ENCODE measurements around the gene SEPTIN10. TPM values are rescaled to one million over a fixed set of nuclear protein-coding genes. Genes with fewer than 3 reads are reported as not detected.

Gene SEPTIN10
- total RNA-seq, 1 experiment from 2014 or later: 113 TPM

DNA sequence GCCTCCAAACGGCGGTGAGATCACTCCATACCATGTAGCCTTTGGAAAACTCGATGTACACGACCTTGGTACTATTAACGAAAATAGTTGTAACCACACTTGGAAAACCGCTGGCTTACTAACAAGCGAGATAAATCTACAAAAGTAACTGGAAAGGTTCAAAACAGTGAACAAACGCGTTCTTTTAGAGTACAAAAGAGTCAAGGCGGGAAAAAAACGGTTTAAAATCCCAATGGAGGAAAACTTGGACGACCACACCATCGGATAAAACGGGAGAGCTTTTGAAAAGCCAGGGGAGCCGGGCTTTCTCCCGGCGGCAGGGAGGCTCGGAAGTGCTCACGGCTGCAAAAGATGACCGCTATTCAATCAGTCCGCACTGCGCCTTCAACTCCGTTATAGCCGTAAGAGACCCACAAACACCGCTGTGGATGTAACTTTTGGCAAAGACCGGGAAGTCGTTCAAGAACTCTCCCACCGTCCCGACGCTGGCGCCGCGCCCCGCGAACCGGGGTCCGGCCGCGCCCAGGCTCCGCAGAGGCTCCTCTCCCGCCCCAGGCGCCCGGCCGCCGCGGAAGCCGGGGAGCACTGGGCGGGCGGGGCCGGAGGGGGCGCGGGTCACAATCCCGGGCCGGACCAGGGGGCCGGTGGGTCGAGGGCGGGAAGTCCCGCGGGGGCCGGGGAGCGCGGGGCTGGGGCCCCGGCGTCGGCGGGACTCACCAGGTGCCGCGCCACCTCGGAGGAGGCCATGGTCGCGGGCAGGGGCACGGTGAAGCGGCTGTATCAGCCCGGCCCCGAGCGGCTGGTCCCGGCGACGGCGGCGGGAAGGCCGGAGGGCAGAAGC lies 465 bp downstream of the SEPTIN10 start:
- no peaks in the 10 kb centered on the region; the same call in 1 of the 2 replicates for H3K9me2 ChIP-seq (ENCODE audit: insufficient read depth)
- H3K27ac ChIP-seq (ENCODE audit: low read depth, low read length): peak overlapping the region; percentile 78
- H3K27me3 ChIP-seq (ENCODE audit: insufficient read depth, low read length): no peaks in the 10 kb centered on the region
- H3K36me3 ChIP-seq (ENCODE audit: control insufficient read depth in 1 of 2, insufficient read depth in 2 of 2, low read length in 2 of 2): no peaks in the 10 kb centered on the region
- no peak for TF ChIP-seq SP1 (IDR thresholded peaks at IDR 0.05; ENCODE audit: low read depth)
- peak overlapping the region; percentile 94 for H3K4me2 ChIP-seq (ENCODE audit: low read length)
- peak overlapping the region; percentile 98 for H3K9ac ChIP-seq (ENCODE audit: low read length)
- ATAC-seq (peak; percentile 11), DNase-seq (ENCODE audit: low read depth, low spot score) (no peak)
- BruUV-seq (replicated peaks): no TSS peak
- peak overlapping the region; percentile 92 to 98 for H3K4me3 ChIP-seq (replicated peaks in 1 of 2; ENCODE audit: low read depth in 1 of 2, low read length in 2 of 2)
- ChIA-PET CTCF (interaction anchor here (1.2 to 1.7 kb wide), 2 partner anchors 121 to 123 kb away, joined by 4 to 7 read pairs; no protein-coding TSS in a partner anchor), POLR2A (interaction anchor here (1.1 to 2.5 kb wide), 4 partner anchors 9 to 98 kb away, joined by 3 to 10 read pairs (median 5); no protein-coding TSS in a partner anchor), RAD21 (ENCODE audit: low non-redundant PET in 1 of 2, low total read pairs in 2 of 2, uncharacterized antibody in 2 of 2, unreplicated experiment in 2 of 2) (no interaction called here)
- peaks cover 37 to 59% of the 10 kb centered on the region in 2 experiments for H3K4me1 ChIP-seq (ENCODE audit: control insufficient read depth in 1 of 2, insufficient read depth in 2 of 2, low read length in 2 of 2)
- 0 out of 2 replicates have a peak, but pooled peaks cover 3% of the 10 kb centered on the region for H4K20me1 ChIP-seq (ENCODE audit: insufficient read depth)
- no peak overlapping the region for H2AFZ ChIP-seq (ENCODE audit: low read depth, low read length, poor library complexity, severe bottlenecking)
- H3K9me3 ChIP-seq (ENCODE audit: control insufficient read depth in 1 of 2, insufficient read depth in 1 of 2, low read depth in 1 of 2, low read length in 2 of 2): no peaks in the 10 kb centered on the region
- intact Hi-C loops (cut with micrococcal nuclease): loop anchor here (5.0 kb wide), 1 partner anchor 66 kb away; no protein-coding TSS in a partner anchor
- peaks cover 75% of the 10 kb centered on the region for H3K79me2 ChIP-seq (ENCODE audit: insufficient read depth, low read length)

- Histone ChIP-seq H2AFZ (ENCODE audit: low read depth, low read length, poor library complexity, severe bottlenecking) (no peak overlapping the region), H3K4me2 (ENCODE audit: low read length) (peak overlapping the region; percentile 94), H3K27ac (ENCODE audit: low read depth, low read length) (peak overlapping the region; percentile 78; the same call in 1 of the 2 replicates), H3K79me2 (ENCODE audit: insufficient read depth, low read length) (peaks cover 86% of the 10 kb centered on the region), H3K27me3 (ENCODE audit: insufficient read depth, low read length) (no peaks in the 10 kb centered on the region), H3K9me3 (ENCODE audit: control insufficient read depth in 1 of 2, insufficient read depth in 1 of 2, low read depth in 1 of 2, low read length in 2 of 2) (no peaks in the 10 kb centered on the region), H3K9ac (ENCODE audit: low read length) (peak overlapping the region; percentile 98), H3K9me2 (ENCODE audit: insufficient read depth) (no peaks in the 10 kb centered on the region), H3K36me3 (ENCODE audit: control insufficient read depth in 1 of 2, insufficient read depth in 2 of 2, low read length in 2 of 2) (no peaks in the 10 kb centered on the region), H3K4me1 (ENCODE audit: control insufficient read depth in 1 of 2, insufficient read depth in 2 of 2, low read length in 2 of 2) (peaks cover 51 to 76% of the 10 kb centered on the region in 2 experiments), H4K20me1 (ENCODE audit: insufficient read depth) (no peaks in the 10 kb centered on the region), H3K4me3 (replicated peaks in 1 of 2; ENCODE audit: low read depth in 1 of 2, low read length in 2 of 2) (peak overlapping the region; percentile 92 to 98)
- intact Hi-C loops (cut with micrococcal nuclease): loop anchor here (2.0 to 5.0 kb wide), 2 partner anchors 64 to 87 kb away; no protein-coding TSS in a partner anchor
- ATAC-seq: no peak
- ChIA-PET CTCF (interaction anchor here (2.1 kb wide), 1 partner anchor 124 kb away, joined by 5 read pairs; no protein-coding TSS in a partner anchor), POLR2A (no interaction called here), RAD21 (ENCODE audit: low non-redundant PET in 1 of 2, low total read pairs in 2 of 2, uncharacterized antibody in 2 of 2, unreplicated experiment in 2 of 2) (interaction anchor here in 1 of 2 experiments (0.8 to 1.2 kb wide), 2 partner anchors 65 to 125 kb away, joined by 3 read pairs; no protein-coding TSS in a partner anchor)
- no TSS peak for BruUV-seq (replicated peaks)
- no peak for DNase-seq (ENCODE audit: low read depth, low spot score)
- TF ChIP-seq ZBTB33 (IDR thresholded peaks at IDR 0.05; ENCODE audit: extremely low read depth, insufficient replicate concordance, low read length) (no peak), FOSL1 (IDR thresholded peaks at IDR 0.05; ENCODE audit: low read depth) (no peak), SIN3A (IDR thresholded peaks at IDR 0.05; ENCODE audit: low read depth) (no peak), POLR2A (IDR thresholded peaks at IDR 0.05; ENCODE audit: borderline replicate concordance, extremely low read depth, insufficient read depth, insufficient read length) (no peak), REST (IDR thresholded peaks at IDR 0.05; ENCODE audit: low read depth) (no peak), RAD21 (IDR thresholded peaks at IDR 0.05; ENCODE audit: low read depth) (peak; percentile 60), ATF3 (IDR thresholded peaks at IDR 0.05) (no peak), ELF1 (IDR thresholded peaks at IDR 0.05; ENCODE audit: borderline replicate concordance, low read depth) (no peak), YY1 (IDR thresholded peaks at IDR 0.05; ENCODE audit: extremely low read depth, insufficient replicate concordance, low read depth, low read length) (no peak)
Observed at GRCh38 chr2:109611467-109612095, 2.2 kb downstream of the SEPTIN10 start.
